BLaER1 (cell line): ENCODE results near the gene SLC2A13.
A peak's percentile ranks its signal among the peaks of the same experiment; 100 is the strongest.

ENCODE experiments used
- H3K27ac ChIP-seq: shearing (Covaris generic); formaldehyde crosslinking; 2 replicates; pipeline ENCODE4 v1.8.1; 2022
- H3K27me3 ChIP-seq: shearing (Covaris generic); formaldehyde crosslinking; 2 replicates; pipeline ENCODE4 v1.8.1; 2022
- H3K36me3 ChIP-seq: shearing (Covaris generic); formaldehyde crosslinking; 2 replicates; pipeline ENCODE4 v1.8.1; 2022
- H3K4me1 ChIP-seq: shearing (Covaris generic); formaldehyde crosslinking; 2 replicates; pipeline ENCODE4 v1.8.1; 2022
- H3K4me2 ChIP-seq: shearing (Covaris generic); formaldehyde crosslinking; 2 replicates; pipeline ENCODE4 v1.8.1; 2022
- H3K4me3 ChIP-seq: shearing (Covaris generic); formaldehyde crosslinking; 2 replicates; pipeline ENCODE4 v1.8.1; 2022
- H3K9ac ChIP-seq: shearing (Covaris generic); formaldehyde crosslinking; 2 replicates; pipeline ENCODE4 v1.8.1; 2022
- H3K9me3 ChIP-seq: shearing (Covaris generic); formaldehyde crosslinking; 2 replicates; pipeline ENCODE4 v1.8.1; 2022
- H4K20me1 ChIP-seq: shearing (Covaris generic); formaldehyde crosslinking; 2 replicates; pipeline ENCODE4 v1.8.1; 2022
- Cebpa-rat ChIP-seq: shearing (Covaris generic); IDR thresholded peaks from 2 replicates; pipeline ENCODE4 v1.8.1; 2022

Gene SLC2A13

DNA sequence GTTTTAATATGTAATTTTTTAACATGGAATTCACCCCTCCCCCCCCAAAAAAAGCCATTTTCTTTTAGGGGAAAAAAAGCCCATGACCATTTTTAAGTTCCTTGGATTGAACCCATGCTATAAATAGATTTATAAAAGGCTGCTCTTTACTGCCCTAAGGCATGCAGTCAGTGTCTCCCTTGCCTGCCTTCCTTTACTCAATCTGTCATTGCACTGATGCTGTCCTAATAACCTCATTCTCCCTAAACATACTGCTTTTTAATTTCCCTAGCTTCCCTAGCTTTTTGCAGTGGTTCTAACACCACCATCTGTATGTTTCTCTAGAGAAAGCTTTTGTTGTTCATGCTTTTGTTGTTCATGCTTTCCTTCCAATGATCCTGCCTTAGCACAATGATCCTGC, 83.0 kb downstream of the SLC2A13 start:
- H3K4me1 ChIP-seq: peaks cover 20% of the 10 kb centered on the region
- TF ChIP-seq Cebpa-rat: no peak
- no peaks in the 10 kb centered on the region for H4K20me1 ChIP-seq
- H3K9me3 ChIP-seq: no peaks in the 10 kb centered on the region
- H3K4me3 ChIP-seq: no peak overlapping the region
- no peaks in the 10 kb centered on the region for H3K36me3 ChIP-seq
- 0 out of 2 replicates have a peak overlapping the region, but pooled peaks have one; percentile 1 for H3K27ac ChIP-seq
- no peak overlapping the region for H3K9ac ChIP-seq
- H3K4me2 ChIP-seq: peak overlapping the region; percentile 56
- no peaks in the 10 kb centered on the region for H3K27me3 ChIP-seq

DNA sequence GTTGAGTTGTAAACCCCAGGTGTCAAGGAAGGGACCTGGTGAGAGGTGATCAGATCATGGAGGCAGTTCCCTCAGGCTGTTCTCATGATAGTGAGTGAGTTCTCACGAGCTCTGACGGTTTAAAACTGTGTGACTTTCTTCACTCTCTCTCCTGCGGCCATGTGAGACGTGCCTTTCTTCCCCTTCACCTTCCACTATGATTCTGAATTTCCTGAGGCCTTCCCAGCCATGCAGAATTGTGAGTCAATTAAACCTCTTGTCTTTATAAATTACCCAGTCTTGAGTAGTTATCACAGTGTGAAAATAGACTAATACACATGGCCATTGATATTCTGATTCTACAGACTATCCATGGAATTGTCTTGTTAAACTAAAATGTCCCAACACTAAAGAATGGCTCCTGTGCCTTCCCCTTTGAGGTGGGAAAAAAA, 85.6 kb downstream of the SLC2A13 start:
- Histone ChIP-seq H3K36me3 (no peaks in the 10 kb centered on the region), H3K27ac (no peak overlapping the region)

DNA sequence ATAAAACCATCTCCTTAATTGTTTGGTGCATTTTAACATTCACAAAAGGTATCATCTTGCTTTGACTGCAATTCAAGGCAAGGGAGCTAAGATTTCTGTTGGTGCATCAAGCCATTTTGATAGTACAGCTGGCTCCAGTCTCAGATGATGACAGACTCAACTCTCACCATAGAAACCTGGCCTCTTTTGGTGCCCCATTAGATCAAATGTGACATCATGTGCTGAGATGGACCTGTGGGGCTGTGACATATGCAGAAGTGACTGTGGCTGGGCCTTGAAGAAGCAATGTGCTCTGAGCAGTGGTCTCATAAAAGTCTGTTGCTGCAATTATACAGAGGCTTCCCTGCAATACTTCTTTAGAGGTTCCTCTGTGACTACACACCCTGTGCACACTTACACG, 88.4 kb downstream of the SLC2A13 start:
- no peaks in the 10 kb centered on the region for H3K27me3 ChIP-seq
- H3K4me3 ChIP-seq: no peak overlapping the region
- no peak overlapping the region for H3K27ac ChIP-seq
- H3K9ac ChIP-seq: no peak overlapping the region
- peaks cover 14% of the 10 kb centered on the region for H3K4me1 ChIP-seq
- no peaks in the 10 kb centered on the region for H3K36me3 ChIP-seq
- H4K20me1 ChIP-seq: no peaks in the 10 kb centered on the region
- H3K9me3 ChIP-seq: no peaks in the 10 kb centered on the region
- peak overlapping the region; percentile 27; the same call in 1 of the 2 replicates for H3K4me2 ChIP-seq
- no peak for TF ChIP-seq Cebpa-rat

More for the DNA sequence above, 85.6 kb downstream of the SLC2A13 start:
- Histone ChIP-seq H3K4me2 (no peak overlapping the region), H4K20me1 (no peaks in the 10 kb centered on the region), H3K9me3 (no peaks in the 10 kb centered on the region), H3K27me3 (no peaks in the 10 kb centered on the region), H3K4me3 (no peak overlapping the region), H3K4me1 (peaks cover 34% of the 10 kb centered on the region), H3K9ac (no peak overlapping the region)
- no peak for TF ChIP-seq Cebpa-rat

DNA sequence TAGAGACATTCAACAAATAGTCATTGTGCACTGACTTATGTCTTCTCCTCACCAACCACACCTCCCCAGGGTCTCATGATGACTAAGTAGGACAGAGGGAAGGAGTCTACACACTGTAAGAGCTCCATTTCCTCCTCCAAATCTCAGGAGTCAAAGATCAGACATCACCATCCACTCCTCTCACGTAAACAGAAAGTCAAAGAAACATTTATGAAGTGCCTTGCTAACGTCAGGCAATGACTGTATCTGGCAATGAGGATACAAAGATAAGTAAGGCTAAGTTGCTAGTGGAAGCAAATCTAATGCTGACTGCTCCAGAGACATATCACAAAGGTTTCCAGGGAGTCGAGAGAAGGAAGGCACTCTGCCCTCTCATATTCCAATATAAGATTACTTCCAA, 88.9 kb downstream of the SLC2A13 start:
- Histone ChIP-seq H3K4me1 (peaks cover 14% of the 10 kb centered on the region), H4K20me1 (no peaks in the 10 kb centered on the region), H3K27ac (no peak overlapping the region), H3K27me3 (no peaks in the 10 kb centered on the region), H3K9me3 (no peaks in the 10 kb centered on the region), H3K4me3 (no peak overlapping the region), H3K9ac (no peak overlapping the region), H3K36me3 (no peaks in the 10 kb centered on the region), H3K4me2 (peak overlapping the region; percentile 27)
- no peak for TF ChIP-seq Cebpa-rat

DNA sequence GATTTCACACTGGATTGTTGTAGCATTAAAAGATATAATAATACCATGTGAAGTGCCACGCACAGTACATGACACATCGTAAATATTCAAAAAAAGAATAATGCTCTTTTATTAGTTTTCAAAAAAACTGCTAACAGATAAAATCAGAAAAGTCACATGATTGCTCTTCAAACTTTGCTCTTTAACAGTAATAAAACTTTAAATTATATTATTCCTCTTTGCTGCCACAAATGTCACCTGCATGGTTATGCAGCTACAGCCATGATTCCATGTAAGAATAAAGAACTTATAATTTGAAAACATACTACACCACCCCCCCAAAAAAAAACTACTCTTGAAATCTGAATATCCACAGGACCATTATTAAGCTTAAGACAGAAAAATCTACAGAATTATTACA, 90.0 kb downstream of the SLC2A13 start:
- Histone ChIP-seq H3K4me3 (no peak overlapping the region), H3K4me2 (no peak overlapping the region), H3K9me3 (no peaks in the 10 kb centered on the region), H3K4me1 (peaks cover 14% of the 10 kb centered on the region), H3K9ac (no peak overlapping the region), H3K27me3 (no peaks in the 10 kb centered on the region), H4K20me1 (no peaks in the 10 kb centered on the region), H3K27ac (no peak overlapping the region), H3K36me3 (no peaks in the 10 kb centered on the region)
- no peak for TF ChIP-seq Cebpa-rat

DNA sequence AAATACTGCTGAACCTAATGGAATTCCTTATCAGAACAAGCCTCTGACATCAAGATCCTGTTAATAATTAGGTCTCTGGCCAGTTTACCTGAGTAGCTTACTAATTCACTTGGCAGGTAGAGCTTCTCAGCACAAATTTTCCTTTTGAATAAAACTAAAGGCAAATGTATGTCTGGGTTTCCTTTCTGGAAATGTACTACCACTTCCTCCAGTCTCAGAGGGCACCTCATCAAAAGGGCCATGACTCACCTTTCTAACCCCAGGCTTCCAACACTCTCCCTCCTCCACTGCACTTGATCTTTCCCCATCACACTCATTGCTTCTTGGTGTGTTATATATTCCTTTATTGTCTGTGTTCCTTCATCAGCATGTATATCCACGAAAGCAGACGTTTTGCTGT, 90.5 kb downstream of the SLC2A13 start:
- Histone ChIP-seq H3K36me3 (no peaks in the 10 kb centered on the region), H3K4me1 (peaks cover 14% of the 10 kb centered on the region), H4K20me1 (no peaks in the 10 kb centered on the region), H3K27ac (no peak overlapping the region), H3K4me3 (no peak overlapping the region), H3K9me3 (no peaks in the 10 kb centered on the region), H3K9ac (no peak overlapping the region), H3K4me2 (no peak overlapping the region), H3K27me3 (no peaks in the 10 kb centered on the region)
- no peak for TF ChIP-seq Cebpa-rat

DNA sequence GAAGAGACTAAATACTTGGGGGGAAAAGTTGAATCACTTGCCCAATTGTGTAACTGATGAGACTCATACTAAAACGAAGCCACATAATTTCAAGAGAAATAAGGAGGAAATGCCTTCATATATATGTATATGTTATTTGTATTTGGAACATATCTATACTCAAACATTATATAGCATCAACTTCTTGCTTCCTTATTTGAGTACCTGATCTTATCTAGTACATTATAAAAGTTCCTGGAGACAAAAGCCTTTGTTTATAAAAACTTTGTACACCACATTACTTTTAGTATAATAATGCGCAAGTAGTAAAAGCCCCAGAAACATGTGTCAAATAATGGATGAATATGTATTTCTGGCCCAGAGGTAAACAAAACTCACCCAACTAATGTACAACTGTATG, 92.0 kb downstream of the SLC2A13 start:
- H3K9ac ChIP-seq: no peak overlapping the region
- H3K9me3 ChIP-seq: no peaks in the 10 kb centered on the region
- H3K27ac ChIP-seq: no peak overlapping the region
- no peak for TF ChIP-seq Cebpa-rat
- no peaks in the 10 kb centered on the region for H4K20me1 ChIP-seq
- no peak overlapping the region for H3K4me3 ChIP-seq
- peaks cover 14% of the 10 kb centered on the region for H3K4me1 ChIP-seq
- H3K36me3 ChIP-seq: no peaks in the 10 kb centered on the region
- no peak overlapping the region for H3K4me2 ChIP-seq
- no peaks in the 10 kb centered on the region for H3K27me3 ChIP-seq

DNA sequence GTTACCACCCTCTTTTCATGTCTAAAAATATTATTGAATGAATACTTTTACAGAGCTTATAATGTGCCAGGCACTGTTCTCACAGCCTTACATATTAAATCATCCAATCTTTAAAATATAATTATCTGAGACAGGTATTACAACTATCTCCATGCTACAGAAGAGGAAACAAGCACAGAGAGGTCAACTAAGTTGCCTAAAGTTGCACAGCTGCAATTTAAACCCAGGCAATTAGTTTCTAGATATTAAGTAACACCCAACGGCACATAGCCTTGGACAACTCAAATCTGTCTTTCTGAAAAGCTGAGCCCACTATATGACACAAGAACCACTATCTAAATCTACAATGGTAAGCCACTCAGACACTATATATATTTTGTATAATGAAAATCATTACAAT, 92.6 kb downstream of the SLC2A13 start:
- Histone ChIP-seq H3K9me3 (no peaks in the 10 kb centered on the region), H3K9ac (no peak overlapping the region), H3K36me3 (no peaks in the 10 kb centered on the region), H3K4me2 (no peak overlapping the region), H3K4me1 (peaks cover 14% of the 10 kb centered on the region), H3K27me3 (no peaks in the 10 kb centered on the region), H3K4me3 (no peak overlapping the region), H4K20me1 (no peaks in the 10 kb centered on the region), H3K27ac (no peak overlapping the region)
- TF ChIP-seq Cebpa-rat: no peak

DNA sequence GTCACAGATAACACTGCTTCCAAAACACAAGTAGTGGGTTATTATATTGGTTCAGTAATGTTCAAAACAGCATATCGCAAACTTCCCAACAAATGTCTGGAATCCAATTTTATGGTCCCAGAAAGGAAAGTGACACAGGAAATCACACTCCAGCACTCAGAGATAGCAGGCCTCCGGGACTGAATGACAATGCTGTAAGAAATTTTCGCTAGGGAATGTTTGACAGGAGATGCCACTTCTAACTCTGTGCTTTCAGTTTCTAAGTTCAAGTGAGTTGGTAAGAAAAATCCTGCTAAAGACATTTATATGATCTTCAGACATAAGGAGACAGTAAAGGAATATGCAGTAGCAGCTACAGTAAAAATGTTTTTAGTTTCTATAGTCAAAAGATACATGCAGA, 93.2 kb downstream of the SLC2A13 start:
- Histone ChIP-seq H3K36me3 (no peaks in the 10 kb centered on the region), H3K4me1 (peaks cover 14% of the 10 kb centered on the region), H3K9me3 (no peaks in the 10 kb centered on the region), H3K4me3 (no peak overlapping the region), H3K4me2 (no peak overlapping the region), H3K27me3 (no peaks in the 10 kb centered on the region), H4K20me1 (no peaks in the 10 kb centered on the region), H3K27ac (no peak overlapping the region), H3K9ac (no peak overlapping the region)
- TF ChIP-seq Cebpa-rat: no peak

DNA sequence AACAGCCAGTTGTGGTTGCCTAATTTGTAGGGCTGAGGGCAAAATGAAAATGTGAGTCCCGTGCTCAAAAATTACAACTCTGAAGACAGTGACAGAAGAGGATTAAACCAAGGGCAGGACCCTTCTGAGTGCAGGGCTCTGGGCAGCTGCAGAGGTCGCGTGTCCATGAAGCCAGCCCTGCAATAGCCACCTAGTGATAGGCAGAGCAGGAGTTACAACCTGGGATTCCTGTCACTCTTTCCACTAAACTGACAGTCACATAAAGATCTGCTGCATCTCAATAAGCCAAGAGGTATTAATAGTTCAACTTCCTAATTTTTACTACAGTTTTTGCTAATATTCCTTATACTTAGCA, 94.1 kb downstream of the SLC2A13 start:
- no peak overlapping the region for H3K27ac ChIP-seq
- no peak for TF ChIP-seq Cebpa-rat
- no peak overlapping the region for H3K9ac ChIP-seq
- no peaks in the 10 kb centered on the region for H3K27me3 ChIP-seq
- H3K36me3 ChIP-seq: no peaks in the 10 kb centered on the region
- H3K4me1 ChIP-seq: peaks cover 7% of the 10 kb centered on the region
- H3K4me3 ChIP-seq: no peak overlapping the region
- H3K9me3 ChIP-seq: no peaks in the 10 kb centered on the region
- H4K20me1 ChIP-seq: no peaks in the 10 kb centered on the region
- no peak overlapping the region for H3K4me2 ChIP-seq
